BJ (cell line): ENCODE measurements around the gene KCMF1. TPM values are rescaled to one million over a fixed set of nuclear protein-coding genes. Genes with fewer than 3 reads are reported as not detected.

ENCODE experiments used
- CTCF ChIA-PET: fragments of 350-600 bp; formaldehyde crosslinking; extraction: SDS; loops from one replicate; lab custom pipeline; 2021; ENCODE audit warnings: antibody characterized with exemption, inconsistent platforms; lab: Yijun Ruan, JAX
- POLR2A ChIA-PET: fragments of 300-600 bp; sonication (Branson Sonifier 250); formaldehyde crosslinking; extraction: SDS; loops from one replicate; lab custom pipeline; 2021; ENCODE audit warnings: antibody characterized with exemption; lab: Charles Lee
- DNase-seq: peaks from one replicate; pipeline ENCODE4 v3.0.0-alpha.2; 2011; ENCODE audit warnings: low read depth
- H3K27me3 ChIP-seq: 2 replicates; pipeline ENCODE4 v1.6.0; 2011; ENCODE audit warnings: low read length; ENCODE audit not compliant: control insufficient read depth, insufficient read depth
- H3K36me3 ChIP-seq: 2 replicates; pipeline ENCODE4 v1.5.1; 2011; ENCODE audit warnings: low read length; ENCODE audit not compliant: control insufficient read depth, insufficient read depth
- H3K4me3 ChIP-seq: 2 replicates; pipeline ENCODE4 v1.5.1; 2011; ENCODE audit warnings: low read depth, mild to moderate bottlenecking, control low read depth, low read length
- CTCF ChIP-seq: IDR thresholded peaks from 2 replicates; pipeline ENCODE4 v1.5.1; 2011; ENCODE audit warnings: low read depth, mild to moderate bottlenecking, control low read depth, inconsistent platforms, low read length, moderate library complexity; ENCODE audit not compliant: insufficient read depth
- polyA plus RNA-seq: library from polyadenylated mRNA; depleted of rRNA; stranded (reverse); fragments of >200 nt; gene quantifications from 2 replicates; pipeline ENCODE4 v1.2.3, GENCODE V29; 2011

Gene KCMF1
- polyA plus RNA-seq, 1 experiment, result 83.3 TPM

GRCh38 chr2:85071096-85071495, 100.1 kb downstream of the KCMF1 start:
- DNase-seq, result no peak
- POLR2A ChIA-PET, result no interaction called here
- no peak for TF ChIP-seq CTCF
- Histone ChIP-seq H3K27me3 (peaks cover under 1% of the 10 kb centered on the region), H3K36me3 (no peaks in the 10 kb centered on the region), H3K4me3 (no peak overlapping the region)
- CTCF ChIA-PET, result no interaction called here

GRCh38 chr2:85073033-85073432, 102.1 kb downstream of the KCMF1 start:
- ChIA-PET CTCF (interaction anchor here (0.7 to 1.6 kb wide), 4 partner anchors 59 to 228 kb away, joined by 3 to 7 read pairs (median 4); no protein-coding TSS in a partner anchor), POLR2A (no interaction called here)
- Histone ChIP-seq H3K36me3 (no peaks in the 10 kb centered on the region), H3K27me3 (peaks cover 2% of the 10 kb centered on the region), H3K4me3 (no peak overlapping the region)
- no peak for TF ChIP-seq CTCF
- no peak for DNase-seq

GRCh38 chr2:85076618-85077274, 105.8 kb downstream of the KCMF1 start:
- no peak for DNase-seq
- POLR2A ChIA-PET, result no interaction called here
- no peak for TF ChIP-seq CTCF
- Histone ChIP-seq H3K27me3 (peaks cover 2% of the 10 kb centered on the region), H3K4me3 (no peak overlapping the region), H3K36me3 (no peaks in the 10 kb centered on the region)
- CTCF ChIA-PET, result interaction anchor here (1.4 to 5.3 kb wide), 2 partner anchors 10 to 11 kb away, joined by 4 to 31 read pairs; no protein-coding TSS in a partner anchor

GRCh38 chr2:85077859-85078419, 107.0 kb downstream of the KCMF1 start:
- ChIA-PET POLR2A (no interaction called here), CTCF (interaction anchor here (0.9 to 5.3 kb wide), 5 partner anchors 10 to 249 kb away, joined by 3 to 31 read pairs (median 4); partner anchors contain the start of gene TCF7L1)
- peaks cover 2% of the 10 kb centered on the region for H3K27me3 ChIP-seq
- no peak for TF ChIP-seq CTCF
- H3K36me3 ChIP-seq, result no peaks in the 10 kb centered on the region
- H3K4me3 ChIP-seq, result no peak overlapping the region
- no peak for DNase-seq

- Histone ChIP-seq H3K36me3 (no peaks in the 10 kb centered on the region), H3K4me3 (no peak overlapping the region), H3K27me3 (peaks cover 3% of the 10 kb centered on the region)
- ChIA-PET CTCF (interaction anchor here (1.0 to 5.3 kb wide), 4 partner anchors 12 to 249 kb away, joined by 3 to 31 read pairs (median 5); partner anchors contain the start of gene TCF7L1), POLR2A (no interaction called here)
- TF ChIP-seq CTCF, result no peak
- no peak for DNase-seq
These were observed 107.6 kb downstream of the KCMF1 start for GRCh38 chr2:85078536-85078935.
